SIG-M5 (cell line): ENCODE measurements around the gene NUAK2.

Source experiments
- DNase-seq: peaks from one replicate; lab custom pipeline; 2025; lab: John Stamatoyannopoulos, UW

Gene NUAK2

DNA sequence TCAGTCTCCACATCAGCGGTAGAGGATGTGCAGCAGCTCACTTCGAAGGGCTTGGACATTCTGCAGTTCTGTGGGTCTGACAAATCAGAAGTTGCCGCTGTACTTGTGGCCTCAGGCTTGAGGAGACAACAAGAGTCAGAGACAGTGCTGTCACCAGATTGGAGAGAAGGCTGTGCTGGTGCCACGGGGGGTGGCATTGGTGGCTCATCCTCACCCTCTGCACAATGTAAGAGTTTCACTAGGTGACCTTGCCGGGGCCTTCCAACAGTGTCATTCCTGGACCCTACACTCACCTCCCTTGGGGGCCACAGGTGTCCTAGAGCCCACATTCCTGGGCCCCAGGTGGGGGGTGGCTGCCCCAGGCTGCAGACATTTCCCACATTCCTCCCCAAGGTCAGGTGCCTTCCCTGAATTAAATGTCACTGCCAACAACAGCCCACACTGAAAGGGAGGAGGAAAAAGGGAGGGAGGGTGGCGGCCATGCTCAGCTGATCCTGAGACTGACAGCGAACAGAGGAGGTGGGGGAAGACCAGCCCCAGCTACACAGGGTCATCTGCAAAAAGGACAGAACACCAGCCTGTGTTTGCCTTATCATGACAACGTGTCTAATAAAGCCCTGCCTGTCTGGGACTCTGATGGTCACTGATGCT is 47.4 kb downstream of the NUAK2 start:
- no peak for DNase-seq

DNA sequence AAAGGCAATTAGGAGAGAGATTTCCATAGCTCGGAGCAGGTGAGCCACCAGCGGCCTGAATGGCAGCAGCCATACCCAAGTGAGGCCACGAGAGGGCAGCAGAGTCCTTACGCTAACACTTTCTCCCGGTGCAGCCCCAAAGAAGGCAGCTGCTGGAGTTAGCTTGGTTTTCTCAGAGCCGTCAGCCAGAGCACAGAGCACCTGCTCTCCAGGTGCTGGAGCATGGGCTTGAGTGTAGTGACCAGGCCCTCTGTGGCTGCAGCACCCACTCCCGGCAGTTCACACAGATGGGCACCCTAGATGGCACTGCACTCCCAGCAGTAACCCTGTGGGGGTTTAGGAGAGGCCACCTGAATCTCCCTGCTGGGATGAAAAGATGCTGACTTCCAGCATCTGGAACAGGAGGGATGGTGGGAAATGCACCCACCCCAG is 48.0 kb downstream of the NUAK2 start:
- DNase-seq = no peak

DNA sequence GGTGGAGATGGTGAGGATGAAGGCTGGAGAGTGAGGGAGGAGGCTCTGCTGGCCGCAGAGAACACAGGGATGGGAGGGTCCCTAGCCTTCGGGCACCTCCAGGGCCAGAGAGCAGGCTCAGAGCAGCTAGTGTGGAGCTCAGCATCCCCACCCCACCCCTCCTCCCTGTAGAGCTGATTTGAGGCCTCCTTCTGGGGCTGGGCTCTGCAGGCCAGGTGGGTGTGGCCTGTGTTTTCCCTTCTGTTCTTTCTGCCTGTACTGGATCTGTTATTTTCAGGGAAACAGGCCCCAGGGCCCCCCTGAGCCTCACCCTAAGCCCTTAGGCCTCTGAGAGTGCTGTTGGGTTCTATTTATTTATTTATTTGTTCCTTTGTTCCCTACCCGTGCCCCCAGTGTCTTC is 49.0 kb downstream of the NUAK2 start:
- DNase-seq = no peak

DNA sequence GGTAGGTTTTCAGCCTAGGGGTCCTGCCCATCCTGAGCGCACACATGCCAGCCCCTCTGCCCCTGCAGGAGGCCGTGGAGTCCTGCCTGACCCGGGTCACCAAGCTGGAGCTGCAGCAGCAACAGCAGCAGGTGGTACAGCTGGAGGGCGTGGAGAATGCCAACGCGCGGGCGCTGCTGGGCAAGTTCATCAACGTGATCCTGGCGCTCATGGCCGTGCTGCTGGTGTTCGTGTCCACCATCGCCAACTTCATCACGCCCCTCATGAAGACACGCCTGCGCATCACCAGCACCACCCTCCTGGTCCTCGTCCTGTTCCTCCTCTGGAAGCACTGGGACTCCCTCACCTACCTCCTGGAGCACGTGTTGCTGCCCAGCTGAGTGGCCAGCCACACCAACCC is 49.8 kb downstream of the NUAK2 start:
- DNase-seq = no peak

DNA sequence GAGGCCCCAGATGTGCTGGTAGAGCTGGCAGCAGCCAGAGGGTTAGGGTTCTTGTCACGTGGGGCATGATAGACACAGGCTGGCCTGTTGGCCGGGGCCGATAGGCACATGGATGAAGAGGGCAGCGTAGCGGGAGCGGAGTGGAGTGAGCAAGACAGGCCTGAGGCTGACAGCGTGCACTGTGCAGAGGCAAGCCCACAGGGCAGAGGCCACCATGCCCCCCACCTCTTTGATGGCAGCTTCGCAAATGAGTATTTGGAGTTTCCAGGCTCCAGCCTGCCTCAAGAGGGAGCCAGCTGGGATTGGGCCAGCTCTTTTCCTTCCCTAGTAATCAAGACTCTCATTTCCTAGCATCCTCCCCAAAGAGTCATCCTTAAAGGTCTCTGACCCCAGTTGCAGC is 50.3 kb downstream of the NUAK2 start:
- no peak for DNase-seq

DNA sequence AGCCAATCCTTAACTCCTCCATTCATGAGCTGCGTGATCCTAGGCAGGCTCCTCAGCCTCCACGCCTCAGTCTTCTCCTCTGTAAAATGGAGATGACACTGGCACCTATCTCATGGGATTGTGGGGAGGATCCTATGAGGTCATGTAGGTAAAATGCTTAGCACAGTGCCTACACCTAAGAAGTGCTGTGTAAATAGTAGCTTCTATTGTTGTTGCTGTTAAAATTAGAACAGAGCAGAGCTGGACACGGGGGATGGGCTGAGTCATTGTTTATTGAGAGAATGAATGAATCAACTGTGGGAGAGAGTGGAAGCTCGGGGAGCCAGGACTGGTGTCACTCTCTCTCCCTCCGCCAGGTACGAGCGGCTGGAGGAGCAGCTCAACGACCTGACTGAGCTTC is 50.8 kb downstream of the NUAK2 start:
- DNase-seq = no peak

DNA sequence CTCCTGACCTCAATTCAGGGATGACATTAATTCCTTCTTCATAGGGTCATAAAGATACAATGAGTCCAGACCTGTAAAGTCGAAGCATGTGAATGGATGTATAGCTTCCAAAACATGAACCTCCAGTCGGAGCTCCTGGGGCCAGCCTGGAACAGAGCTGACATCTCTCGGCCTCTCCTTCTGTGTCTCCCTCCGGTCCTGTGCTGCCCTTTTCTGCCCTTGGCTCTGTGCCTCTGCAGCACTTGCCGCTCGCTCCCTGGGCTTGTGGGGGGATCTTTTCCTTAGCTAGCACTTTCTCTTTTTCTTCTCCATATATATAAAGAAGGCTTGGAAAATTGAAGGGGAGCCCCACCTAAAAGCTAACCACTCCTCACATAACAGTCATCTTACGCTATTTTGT is 51.3 kb downstream of the NUAK2 start:
- DNase-seq = no peak

DNA sequence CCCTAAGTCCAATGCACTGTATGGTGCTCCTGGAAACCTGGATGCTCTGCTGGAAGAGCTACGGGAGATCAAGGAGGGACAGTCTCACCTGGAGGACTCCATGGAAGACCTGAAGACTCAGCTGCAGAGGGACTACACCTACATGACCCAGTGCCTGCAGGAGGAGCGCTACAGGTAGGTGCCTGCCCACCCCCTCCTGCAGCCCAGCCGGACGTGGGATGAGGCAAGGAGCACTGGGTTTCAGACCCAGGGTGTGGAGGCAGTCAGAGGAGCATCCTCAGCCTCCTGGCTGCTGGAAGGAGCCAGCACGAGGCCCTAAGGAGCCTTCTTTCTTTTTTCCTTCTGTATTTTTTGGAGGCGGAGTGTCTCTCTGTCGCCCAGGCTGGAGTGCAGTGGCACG is 51.8 kb downstream of the NUAK2 start:
- no peak for DNase-seq

DNA sequence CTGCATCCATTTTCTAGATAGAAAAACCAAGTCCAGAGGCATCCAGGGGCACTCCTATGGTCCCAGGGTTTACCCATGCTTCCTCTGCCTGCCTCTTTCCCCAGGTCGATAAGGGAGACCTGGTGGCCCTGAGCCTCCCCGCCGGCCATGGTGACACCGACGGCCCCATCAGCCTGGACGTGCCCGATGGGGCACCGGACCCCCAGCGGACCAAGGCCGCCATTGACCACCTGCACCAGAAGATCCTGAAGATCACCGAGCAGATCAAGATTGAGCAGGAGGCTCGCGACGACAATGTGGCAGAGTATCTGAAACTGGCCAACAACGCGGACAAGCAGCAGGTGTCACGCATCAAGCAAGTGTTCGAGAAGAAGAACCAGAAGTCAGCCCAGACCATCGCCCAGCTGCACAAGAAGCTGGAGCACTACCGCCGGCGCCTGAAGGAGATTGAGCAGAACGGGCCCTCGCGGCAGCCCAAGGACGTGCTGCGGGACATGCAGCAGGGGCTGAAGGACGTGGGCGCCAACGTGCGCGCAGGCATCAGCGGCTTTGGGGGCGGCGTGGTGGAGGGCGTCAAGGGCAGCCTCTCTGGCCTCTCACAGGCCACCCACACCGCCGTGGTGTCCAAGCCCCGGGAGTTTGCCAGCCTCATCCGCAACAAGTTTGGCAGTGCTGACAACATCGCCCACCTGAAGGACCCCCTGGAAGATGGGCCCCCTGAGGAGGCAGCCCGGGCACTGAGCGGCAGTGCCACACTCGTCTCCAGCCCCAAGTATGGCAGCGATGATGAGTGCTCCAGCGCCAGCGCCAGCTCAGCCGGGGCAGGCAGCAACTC is 52.5 kb downstream of the NUAK2 start:
- DNase-seq = no peak

DNA sequence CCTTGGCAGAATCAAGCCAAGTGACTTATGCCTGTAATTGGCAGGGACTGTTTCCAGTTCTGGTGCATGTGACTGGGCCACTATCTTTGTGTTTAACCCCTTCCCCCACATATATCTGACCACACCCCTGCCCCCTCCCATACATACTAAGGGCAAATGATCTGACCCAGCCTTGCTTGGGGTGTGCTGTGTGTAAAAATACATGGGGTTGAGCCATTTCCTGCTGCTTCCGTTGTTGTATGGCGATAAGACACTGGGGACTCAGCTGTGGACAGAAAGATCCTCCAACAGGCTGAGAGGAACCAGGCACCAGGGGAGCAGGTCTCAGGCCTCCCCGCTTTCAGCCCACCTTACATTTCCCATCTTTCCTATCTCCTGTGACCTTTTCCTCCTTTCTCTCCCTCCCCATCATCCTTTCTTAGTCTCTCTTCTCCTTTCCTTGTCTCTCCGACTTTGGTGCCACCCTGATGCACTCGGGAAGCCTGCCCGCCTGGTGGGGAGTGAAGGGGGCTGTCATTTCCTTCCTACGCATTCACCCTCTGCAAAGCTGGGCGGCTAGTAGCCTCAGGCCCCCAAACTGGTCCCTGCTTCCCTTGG is 54.1 kb downstream of the NUAK2 start:
- DNase-seq = no peak

DNA sequence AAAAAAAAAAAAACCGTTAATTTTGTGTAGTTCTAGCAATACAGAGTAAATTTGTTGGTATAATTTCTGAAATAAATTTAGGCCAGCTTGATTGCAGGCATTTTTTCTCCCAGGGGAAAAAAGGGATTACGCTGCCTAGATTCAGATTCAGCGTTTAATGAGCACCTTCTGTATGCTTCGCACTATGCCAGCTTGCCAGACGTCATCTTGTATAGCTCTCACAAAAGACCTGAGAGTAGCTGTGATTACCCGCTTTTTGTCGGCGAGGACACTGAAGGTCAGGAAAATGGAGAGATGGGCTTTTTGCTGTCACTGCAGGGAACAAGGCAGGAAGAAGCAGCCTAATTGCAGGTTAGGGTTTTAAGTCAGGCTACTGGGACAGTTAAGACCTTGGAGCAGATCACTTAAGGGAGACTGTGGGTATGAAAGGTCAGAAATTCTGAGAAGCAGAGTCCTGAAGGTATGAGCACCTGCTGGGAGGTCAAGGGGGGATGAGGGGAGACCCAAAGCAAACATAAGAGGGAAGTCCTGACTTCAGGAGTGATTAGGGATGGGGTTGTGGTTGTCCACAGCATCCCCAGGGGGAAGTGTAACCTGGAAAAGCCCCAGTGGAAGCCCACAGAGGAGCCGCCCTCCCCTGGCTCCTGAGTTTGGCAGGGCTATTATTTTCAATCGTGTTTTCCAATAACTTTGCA is 54.8 kb downstream of the NUAK2 start:
- no peak for DNase-seq

DNA sequence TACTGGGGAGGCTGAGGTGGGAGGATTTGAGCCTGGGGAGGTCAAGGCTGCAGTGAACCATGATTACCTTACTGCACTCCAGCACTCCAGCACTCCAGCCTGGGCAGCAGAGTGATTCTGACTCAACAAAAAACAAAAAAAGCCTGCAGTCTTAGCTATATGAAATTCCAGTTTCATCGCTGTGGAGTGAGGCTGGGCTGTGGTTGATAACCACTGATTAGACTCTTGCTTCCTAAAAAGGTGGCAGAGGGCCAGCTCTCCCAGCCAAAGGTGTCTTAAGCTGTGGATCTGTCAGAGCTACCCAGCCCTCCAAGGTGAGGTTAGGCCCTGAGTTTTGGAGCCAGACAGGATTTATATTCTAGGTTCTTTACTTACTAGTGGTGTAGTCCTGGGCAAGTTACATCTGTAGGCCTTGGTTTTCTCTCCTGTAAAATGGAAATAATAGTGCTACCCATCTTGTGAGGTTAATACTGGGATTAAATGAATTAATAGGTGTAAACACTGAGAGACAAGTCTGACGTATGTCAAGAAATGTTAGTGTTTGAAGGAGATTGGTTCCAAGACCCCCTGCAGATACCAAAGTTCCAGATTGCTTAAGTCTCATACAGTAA is 57.9 kb downstream of the NUAK2 start:
- DNase-seq = no peak

DNA sequence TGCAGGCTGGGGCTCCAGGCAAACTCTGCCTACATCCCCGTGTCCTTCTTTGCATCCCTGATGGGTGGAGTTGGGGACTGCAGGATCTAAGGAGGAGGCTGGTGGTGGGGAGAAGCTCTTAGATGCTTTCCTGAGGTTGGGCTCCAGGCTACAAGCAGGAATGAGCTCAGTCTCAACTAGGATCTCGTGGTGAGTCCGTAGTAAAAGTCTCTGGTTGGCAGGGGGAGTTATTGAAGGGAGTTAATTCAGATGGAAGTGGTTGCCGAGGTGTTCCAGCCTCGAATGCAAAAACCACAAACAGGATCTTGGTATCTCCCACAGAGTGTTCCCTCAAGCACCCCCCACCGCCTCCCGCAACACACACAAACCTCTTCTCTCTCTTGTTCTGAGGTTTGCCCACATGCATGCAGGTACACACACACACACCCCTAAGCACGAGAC is 58.8 kb downstream of the NUAK2 start:
- DNase-seq = no peak

DNA sequence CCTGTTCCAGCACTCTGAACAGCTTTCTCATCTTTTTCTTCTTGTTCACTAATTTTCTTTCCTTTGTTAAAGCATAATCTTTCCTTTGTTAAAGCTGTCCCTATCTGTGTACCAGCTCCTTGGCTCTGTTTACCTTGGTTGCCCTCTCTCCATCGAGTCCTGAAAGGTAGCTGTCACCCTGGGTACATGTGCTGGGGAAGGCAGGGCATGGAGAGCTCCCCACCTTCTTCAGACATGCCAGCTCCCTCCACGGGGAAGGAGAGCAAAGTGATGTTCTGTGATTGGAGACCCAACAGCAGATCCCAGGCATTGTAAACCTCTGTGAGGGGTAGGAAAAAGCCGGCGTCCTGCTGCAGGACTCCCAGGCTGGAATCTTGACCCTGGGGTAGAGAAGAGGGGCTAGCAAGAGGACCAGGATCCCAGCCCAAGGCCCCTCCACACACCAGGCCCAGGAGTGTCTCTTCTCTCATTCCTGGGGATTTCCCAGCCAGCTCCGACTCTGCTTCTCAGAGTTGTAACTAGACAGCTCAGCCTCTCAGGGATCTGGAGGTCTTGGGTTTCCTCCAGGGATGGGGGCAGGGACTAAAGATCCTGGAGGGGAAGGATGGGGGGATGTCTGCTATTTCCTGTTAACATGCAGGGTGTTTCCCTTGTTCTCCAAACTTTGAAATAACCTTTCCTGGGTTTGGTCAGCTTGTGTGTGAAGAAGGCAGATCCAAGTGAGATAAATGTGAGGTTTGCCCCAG is 59.4 kb downstream of the NUAK2 start:
- no peak for DNase-seq

DNA sequence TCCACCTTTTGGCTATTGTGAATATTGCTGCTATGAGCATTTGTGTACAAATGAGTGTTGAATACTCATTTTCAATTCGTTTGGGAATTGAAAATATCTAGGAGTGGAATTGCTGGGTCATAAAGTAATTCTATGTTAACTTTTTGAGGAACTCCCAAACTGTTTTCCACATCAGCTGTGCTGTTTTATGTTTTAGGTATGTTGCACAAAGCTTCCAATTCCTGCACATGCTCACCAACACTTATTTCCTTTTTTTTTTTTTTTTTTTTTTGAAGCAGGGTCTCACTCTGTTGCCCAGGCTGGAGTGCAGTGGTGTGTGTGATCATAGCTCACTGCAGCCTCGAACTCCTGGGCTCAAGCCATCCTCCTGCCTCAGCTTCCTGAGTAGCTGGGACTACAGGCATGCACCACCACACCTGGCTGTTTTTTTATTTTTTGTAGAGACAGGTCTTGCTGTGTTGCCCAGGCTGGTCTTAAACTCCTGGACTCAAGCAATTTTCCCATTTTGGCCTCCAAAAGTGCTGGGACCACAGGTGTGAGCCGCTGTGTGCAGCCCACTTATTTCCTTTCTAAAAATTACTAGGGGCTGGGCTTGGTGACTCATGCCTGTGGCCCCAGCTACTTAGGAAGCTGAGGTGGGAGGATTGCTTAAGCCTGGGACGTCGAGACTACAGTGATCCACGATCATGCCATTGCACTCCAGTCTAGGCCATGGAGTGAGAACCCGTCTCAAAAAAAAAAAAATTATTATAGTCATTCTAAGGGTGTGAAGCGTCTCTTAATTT is 60.4 kb downstream of the NUAK2 start:
- no peak for DNase-seq

DNA sequence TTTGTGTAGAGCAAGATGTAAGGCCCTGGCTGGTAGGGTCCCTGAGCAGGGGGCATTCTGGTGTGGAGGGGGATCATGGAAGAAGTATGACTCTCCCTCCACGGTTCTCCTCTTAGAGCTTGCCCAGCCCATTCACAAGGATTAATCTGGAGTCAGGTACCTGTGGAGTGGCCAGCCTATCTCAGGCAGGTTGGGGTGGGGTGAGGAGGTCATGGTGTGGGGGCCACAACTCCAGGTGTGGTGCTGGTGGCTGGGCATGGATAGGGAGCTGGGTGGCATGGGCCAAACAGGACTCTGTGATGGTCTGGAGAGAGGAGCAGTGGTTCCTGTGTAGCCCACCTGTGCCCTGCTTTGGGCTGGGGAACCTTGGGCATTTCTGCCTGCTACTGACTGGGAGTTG is 61.5 kb downstream of the NUAK2 start:
- DNase-seq = no peak

DNA sequence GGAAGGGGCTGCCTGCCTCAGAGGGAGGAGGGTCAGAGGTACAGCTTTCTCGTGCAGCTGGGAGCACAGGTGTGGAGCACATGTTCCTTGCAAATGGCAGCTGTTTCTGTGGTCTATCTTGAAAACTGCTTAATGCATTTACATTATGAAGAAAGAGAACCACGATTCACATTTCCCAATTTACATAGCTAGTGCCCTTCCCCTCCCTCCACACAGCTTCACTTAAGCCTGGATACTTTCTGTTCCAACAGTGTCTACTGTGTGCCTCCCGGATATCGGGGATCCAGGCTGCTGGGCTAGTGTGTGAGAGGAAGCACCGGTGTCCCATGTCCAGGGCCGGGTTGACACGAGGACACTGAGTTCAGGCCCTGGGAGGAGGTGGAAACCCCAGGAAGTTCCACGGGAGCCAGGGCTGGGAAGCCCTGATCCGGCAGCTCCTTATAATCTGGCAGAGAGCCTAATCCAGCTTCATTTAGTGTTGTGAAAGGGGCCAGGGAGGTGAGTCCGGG is 62.2 kb downstream of the NUAK2 start:
- DNase-seq = no peak

DNA sequence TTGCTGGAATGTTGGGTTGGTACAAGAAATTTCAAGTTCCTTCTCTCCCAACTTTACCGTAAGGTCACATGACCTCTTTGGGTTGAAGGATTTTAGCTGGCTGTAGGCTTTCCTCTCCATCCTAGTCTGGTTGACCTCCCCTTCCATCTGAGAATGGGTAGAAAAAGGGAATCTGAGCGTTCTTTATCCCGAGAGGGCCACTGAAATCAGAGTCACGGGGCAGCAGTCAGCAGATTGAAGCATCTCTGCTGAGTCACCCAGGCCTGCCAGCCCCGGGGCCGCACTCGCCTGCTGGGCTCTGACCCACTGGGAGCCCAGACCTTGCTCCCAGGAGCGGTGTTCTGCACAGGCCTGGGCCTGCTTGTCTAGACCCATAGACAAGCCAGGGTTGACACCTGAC is 62.8 kb downstream of the NUAK2 start:
- DNase-seq = no peak

DNA sequence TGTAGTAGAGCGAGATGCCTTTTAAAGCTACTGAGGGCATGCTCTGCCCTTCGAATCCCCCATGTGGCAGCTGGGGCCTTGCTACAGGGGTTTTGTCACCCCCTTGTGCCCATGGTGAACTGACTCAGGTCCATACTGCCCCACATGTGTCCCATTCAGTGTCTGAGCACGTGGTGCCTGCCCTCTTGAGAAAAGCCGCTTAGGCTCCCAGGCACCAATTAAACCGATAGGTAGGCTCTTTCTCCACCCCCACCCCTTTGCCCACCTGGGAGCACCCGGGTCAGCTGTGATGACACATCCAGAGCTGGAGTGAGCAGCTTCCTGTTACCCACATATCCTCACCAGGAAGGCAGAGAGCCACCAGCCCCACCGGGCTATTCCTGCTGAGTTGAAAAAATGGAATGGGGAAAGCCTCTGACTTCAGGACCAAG is 63.3 kb downstream of the NUAK2 start:
- DNase-seq = no peak

DNA sequence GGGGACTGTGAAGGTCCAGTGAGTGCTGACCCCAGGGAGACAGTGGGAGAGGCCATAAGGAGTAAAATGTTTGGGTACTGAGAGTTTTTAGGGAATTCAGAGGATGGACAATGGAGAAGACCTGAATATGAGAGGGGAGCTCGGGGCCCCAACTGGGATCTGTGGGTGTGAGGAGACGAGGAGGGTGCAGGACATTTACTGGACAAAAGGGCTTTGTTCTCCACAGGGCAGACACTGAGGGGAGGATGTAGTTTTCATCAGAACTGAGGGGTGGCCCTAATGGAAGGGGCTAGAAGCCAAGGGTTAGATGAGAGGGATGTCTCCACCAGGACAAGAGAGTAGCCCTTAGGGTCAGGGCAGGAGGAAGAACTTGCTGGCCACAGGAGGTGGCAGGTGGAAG is 63.8 kb downstream of the NUAK2 start:
- DNase-seq = no peak
